ENCODE results near the gene PAWR. TPM values are rescaled to one million over a fixed set of nuclear protein-coding genes. Genes with fewer than 3 reads are reported as not detected.
"Not testable (repeated sequence)": the region's sequence is repeated elsewhere in the genome, so short reads cannot be mapped to it uniquely, and the experiment has no call there.

The PAWR gene
- total RNA-seq, 1 experiment from 2014 or later: 40.8 TPM

DNA sequence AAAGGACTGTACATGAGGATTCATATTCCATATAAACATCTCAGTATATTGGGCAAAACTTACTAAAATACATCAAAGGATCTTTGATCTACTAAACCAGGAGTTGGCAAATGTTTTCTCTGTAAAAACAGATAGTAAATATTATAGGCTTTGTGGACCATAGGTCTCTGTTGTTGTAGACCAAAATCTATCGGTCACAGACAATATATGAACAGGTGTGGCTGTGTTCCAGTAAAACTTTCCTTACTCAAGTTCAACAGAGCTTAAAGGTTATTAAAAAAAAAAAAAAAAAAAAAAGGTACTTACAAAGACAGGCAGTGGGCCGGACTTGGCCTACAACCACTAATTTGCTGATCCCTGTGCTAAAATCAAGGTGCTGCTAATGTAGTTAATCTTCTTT, 40.3 kb downstream of the PAWR start:
- no peaks in the 10 kb centered on the region; the same call in 1 of the 2 replicates for H3K36me3 ChIP-seq
- H3K27me3 ChIP-seq (replicated peaks): no peaks in the 10 kb centered on the region
- H3K27ac ChIP-seq: no peak overlapping the region
- DNase-seq (ENCODE audit: low read depth in 1 of 2, low spot score in 2 of 2): no peak
- H3K4me1 ChIP-seq (replicated peaks): no peaks in the 10 kb centered on the region
- H3K9me3 ChIP-seq (replicated peaks): no peaks in the 10 kb centered on the region
- no peak overlapping the region for H3K4me3 ChIP-seq

GRCh38 chr12:79648881-79649280, 41.9 kb downstream of the PAWR start:
- Histone ChIP-seq H3K27ac (no peak overlapping the region), H3K27me3 (replicated peaks) (no peaks in the 10 kb centered on the region), H3K4me3 (no peak overlapping the region), H3K9me3 (replicated peaks) (no peaks in the 10 kb centered on the region), H3K36me3 (no peaks in the 10 kb centered on the region; the same call in 1 of the 2 replicates), H3K4me1 (replicated peaks) (no peaks in the 10 kb centered on the region)
- no peak for DNase-seq (ENCODE audit: low read depth in 1 of 2, low spot score in 2 of 2)

- not testable (repeated sequence) for H3K27ac ChIP-seq; H3K36me3 ChIP-seq; H3K4me1 ChIP-seq (replicated peaks); H3K9me3 ChIP-seq (replicated peaks); H3K27me3 ChIP-seq (replicated peaks); H3K4me3 ChIP-seq; DNase-seq (ENCODE audit: low read depth in 1 of 2, low spot score in 2 of 2)
Observed at GRCh38 chr12:79646843-79647242, 43.9 kb downstream of the PAWR start.

DNA sequence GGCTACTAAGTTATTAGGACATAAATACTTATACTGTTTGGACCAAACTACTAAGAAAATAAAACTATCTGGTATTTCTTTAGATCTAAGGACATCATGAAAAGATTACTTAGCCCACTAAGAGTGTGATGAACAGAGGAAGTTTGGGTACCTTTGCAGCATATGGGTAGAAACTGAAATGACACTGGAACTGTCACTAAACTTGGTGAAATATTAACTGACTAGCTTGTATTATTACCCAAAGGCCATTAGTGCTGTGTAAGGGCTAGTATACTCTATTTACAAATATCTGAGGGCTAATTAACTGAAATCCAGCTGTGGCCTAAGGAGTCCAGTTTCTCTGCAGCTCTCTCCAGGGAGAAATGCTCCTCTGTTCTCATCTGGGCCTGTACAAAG, 45.5 kb downstream of the PAWR start:
- Histone ChIP-seq H3K4me3 (no peak overlapping the region), H3K9me3 (replicated peaks) (no peaks in the 10 kb centered on the region), H3K27me3 (replicated peaks) (no peaks in the 10 kb centered on the region), H3K36me3 (no peaks in the 10 kb centered on the region), H3K4me1 (replicated peaks) (no peaks in the 10 kb centered on the region), H3K27ac (no peak overlapping the region)
- DNase-seq (ENCODE audit: low read depth in 1 of 2, low spot score in 2 of 2): no peak

DNA sequence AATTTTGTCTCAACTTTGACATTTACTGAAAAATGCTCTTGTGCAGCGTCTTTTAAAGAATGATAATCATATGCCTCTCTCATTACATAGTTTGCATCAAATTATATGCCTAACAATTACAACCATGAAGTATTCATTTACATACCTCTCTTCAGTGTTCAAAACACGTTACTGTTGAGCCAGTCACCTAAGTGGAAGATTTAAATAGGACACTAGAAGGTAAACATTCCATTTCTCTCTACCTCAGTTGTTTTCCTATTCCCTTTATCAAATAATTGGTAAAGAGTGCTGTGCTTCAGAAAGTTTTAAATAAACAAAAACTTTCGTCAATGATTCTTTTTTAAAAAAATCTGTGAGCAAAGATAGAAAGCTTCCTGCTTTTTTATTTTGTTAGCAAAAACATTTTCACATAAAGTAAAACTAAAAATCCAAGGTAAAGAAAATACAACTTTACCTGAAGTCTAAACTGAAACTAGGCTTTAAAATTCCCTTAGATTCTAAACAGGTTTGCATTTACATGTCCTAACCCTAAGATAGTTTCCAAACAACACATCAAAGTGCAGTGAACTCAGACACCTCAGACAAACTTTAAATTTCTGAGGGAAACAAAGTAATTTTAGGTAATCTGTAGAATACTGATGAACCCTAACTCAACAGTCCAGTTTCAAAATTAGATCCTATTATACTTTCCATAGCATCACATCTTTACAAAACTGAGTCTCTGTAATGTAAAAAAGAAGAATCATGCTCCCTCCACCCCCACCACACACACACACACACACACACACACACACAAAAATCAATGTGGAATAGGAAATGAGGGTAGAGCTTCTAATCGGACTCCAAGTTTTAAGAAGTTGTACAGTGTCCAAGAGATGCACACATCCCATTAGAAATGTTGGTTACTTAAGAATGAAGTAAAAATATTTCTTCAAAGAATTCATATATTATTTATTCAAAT, 46.2 kb downstream of the PAWR start:
- H3K4me3 ChIP-seq: no peak overlapping the region
- no peaks in the 10 kb centered on the region for H3K36me3 ChIP-seq
- H3K4me1 ChIP-seq (replicated peaks): no peaks in the 10 kb centered on the region
- no peaks in the 10 kb centered on the region for H3K9me3 ChIP-seq (replicated peaks)
- H3K27ac ChIP-seq: no peak overlapping the region
- DNase-seq (ENCODE audit: low read depth in 1 of 2, low spot score in 2 of 2): no peak
- H3K27me3 ChIP-seq (replicated peaks): no peaks in the 10 kb centered on the region

GRCh38 chr12:79643821-79644220, 46.9 kb downstream of the PAWR start:
- DNase-seq (ENCODE audit: low read depth in 1 of 2, low spot score in 2 of 2): no peak
- Histone ChIP-seq H3K36me3 (no peaks in the 10 kb centered on the region), H3K4me1 (replicated peaks) (no peaks in the 10 kb centered on the region), H3K27ac (no peak overlapping the region), H3K4me3 (no peak overlapping the region), H3K9me3 (replicated peaks) (no peaks in the 10 kb centered on the region), H3K27me3 (replicated peaks) (no peaks in the 10 kb centered on the region)

- DNase-seq (ENCODE audit: low read depth in 1 of 2, low spot score in 2 of 2): no peak
- H3K9me3 ChIP-seq (replicated peaks): no peaks in the 10 kb centered on the region
Observed at GRCh38 chr12:79638490-79638889, 52.3 kb downstream of the PAWR start.

GRCh38 chr12:79637093-79637492, 53.7 kb downstream of the PAWR start:
- Histone ChIP-seq H3K9me3 (replicated peaks) (no peaks in the 10 kb centered on the region), H3K27ac (no peak overlapping the region), H3K36me3 (no peaks in the 10 kb centered on the region; the same call in 1 of the 2 replicates), H3K4me3 (no peak overlapping the region), H3K4me1 (replicated peaks) (no peaks in the 10 kb centered on the region; the same call in 1 of the 2 replicates), H3K27me3 (replicated peaks) (no peaks in the 10 kb centered on the region)
- no peak for DNase-seq (ENCODE audit: low read depth in 1 of 2, low spot score in 2 of 2)

More at GRCh38 chr12:79638490-79638889, 52.3 kb downstream of the PAWR start:
- Histone ChIP-seq H3K4me1 (replicated peaks) (no peaks in the 10 kb centered on the region; the same call in 1 of the 2 replicates), H3K27ac (no peak overlapping the region), H3K27me3 (replicated peaks) (no peaks in the 10 kb centered on the region), H3K36me3 (no peaks in the 10 kb centered on the region), H3K4me3 (no peak overlapping the region)

DNA sequence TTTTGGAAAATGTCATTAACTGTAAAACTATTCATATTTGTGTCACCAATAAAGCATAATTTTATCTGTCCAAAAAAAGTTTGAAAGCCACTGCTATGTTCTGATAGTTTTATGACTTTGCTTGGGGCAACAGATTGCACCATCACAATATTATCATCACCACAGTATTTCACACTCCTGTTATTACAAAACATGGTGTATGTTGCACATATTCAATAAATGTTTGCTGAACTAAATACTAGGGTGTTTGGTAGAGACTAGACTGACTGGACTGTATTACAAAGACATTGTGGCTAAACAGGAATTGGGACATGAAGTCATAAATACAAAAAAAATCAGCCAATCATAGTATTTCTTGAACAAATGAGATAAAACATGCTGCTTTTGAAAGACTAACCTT, 55.1 kb downstream of the PAWR start:
- Histone ChIP-seq H3K9me3 (replicated peaks) (no peaks in the 10 kb centered on the region), H3K36me3 (no peaks in the 10 kb centered on the region; the same call in 1 of the 2 replicates), H3K4me1 (replicated peaks) (no peaks in the 10 kb centered on the region; the same call in 1 of the 2 replicates), H3K27me3 (replicated peaks) (no peaks in the 10 kb centered on the region), H3K27ac (no peak overlapping the region), H3K4me3 (no peak overlapping the region)
- DNase-seq (ENCODE audit: low read depth in 1 of 2, low spot score in 2 of 2): no peak

- Histone ChIP-seq H3K36me3 (no peaks in the 10 kb centered on the region; the same call in 1 of the 2 replicates), H3K4me1 (replicated peaks) (no peaks in the 10 kb centered on the region; the same call in 1 of the 2 replicates), H3K9me3 (replicated peaks) (no peaks in the 10 kb centered on the region), H3K27me3 (replicated peaks) (no peaks in the 10 kb centered on the region), H3K4me3 (no peak overlapping the region), H3K27ac (no peak overlapping the region)
- no peak for DNase-seq (ENCODE audit: low read depth in 1 of 2, low spot score in 2 of 2)
Observed at GRCh38 chr12:79634957-79635471, 55.8 kb downstream of the PAWR start.

DNA sequence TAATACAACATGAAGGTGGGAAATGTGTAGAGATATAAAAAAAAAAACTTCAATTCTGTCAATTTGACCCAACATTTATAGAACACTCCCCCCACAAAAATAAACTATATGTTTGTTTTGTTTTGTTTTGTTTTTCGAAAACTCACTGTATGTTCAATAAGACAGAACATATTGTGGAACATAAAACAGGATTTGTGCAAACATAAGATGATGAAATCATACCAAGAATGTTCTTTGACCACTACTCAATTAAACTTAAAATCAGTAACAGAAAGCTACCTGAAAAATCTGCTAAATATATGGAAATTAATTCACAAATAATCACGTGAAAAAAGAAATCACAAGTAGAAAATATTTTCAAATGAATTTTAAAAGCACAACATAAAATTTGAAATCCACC, 61.2 kb downstream of the PAWR start:
- Histone ChIP-seq H3K4me3 (no peak overlapping the region), H3K9me3 (replicated peaks) (no peaks in the 10 kb centered on the region), H3K4me1 (replicated peaks) (no peaks in the 10 kb centered on the region), H3K27me3 (replicated peaks) (no peaks in the 10 kb centered on the region), H3K27ac (no peak overlapping the region), H3K36me3 (no peaks in the 10 kb centered on the region; the same call in 1 of the 2 replicates)
- no peak for DNase-seq (ENCODE audit: low read depth in 1 of 2, low spot score in 2 of 2)

GRCh38 chr12:79626735-79627134, 64.0 kb downstream of the PAWR start:
- H3K4me1 ChIP-seq (replicated peaks); H3K27ac ChIP-seq; H3K27me3 ChIP-seq (replicated peaks); H3K9me3 ChIP-seq (replicated peaks); H3K4me3 ChIP-seq; DNase-seq (ENCODE audit: low read depth in 1 of 2, low spot score in 2 of 2); H3K36me3 ChIP-seq: not testable (repeated sequence)

- Histone ChIP-seq H3K4me1 (replicated peaks) (no peaks in the 10 kb centered on the region), H3K4me3 (no peak overlapping the region), H3K9me3 (replicated peaks) (no peaks in the 10 kb centered on the region), H3K36me3 (peaks cover 17% of the 10 kb centered on the region), H3K27me3 (replicated peaks) (no peaks in the 10 kb centered on the region), H3K27ac (no peak overlapping the region)
- no peak for DNase-seq (ENCODE audit: low read depth in 1 of 2, low spot score in 2 of 2)
Observed at GRCh38 chr12:79624378-79624777, 66.4 kb downstream of the PAWR start.

DNA sequence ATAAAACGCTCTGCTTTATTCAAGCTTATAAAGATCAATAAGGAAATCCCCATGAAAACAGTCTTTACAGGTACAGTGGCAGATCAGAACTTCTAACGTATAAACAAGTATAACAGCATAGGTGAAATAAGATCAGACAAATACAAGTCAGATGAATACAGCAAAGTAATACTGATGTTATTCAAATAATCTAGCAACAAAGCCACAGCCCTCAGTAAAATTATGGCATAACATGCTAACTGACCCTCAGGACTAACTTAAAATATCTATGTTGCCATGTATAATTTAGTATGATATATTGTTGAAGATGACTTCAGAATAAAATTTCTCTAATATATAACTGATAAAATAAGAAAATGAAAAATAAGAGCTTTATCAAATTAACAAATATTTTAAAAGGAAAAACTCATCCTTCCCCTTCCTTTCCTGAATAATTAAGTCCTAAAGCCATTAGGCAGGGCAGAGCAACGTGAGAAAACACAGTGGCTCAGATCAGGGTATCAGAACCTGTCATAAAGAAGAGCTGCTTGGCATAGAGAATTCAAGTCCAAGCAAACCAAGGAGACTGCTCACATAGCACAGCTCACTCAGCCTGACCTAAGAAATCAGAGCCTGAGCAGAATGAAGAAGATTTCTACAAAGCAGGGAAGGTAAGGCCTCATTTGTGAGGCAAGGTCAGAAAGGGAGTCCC, 70.7 kb downstream of the PAWR start:
- DNase-seq (ENCODE audit: low read depth in 1 of 2, low spot score in 2 of 2): no peak
- peaks cover 24% of the 10 kb centered on the region for H3K36me3 ChIP-seq
- no peaks in the 10 kb centered on the region for H3K4me1 ChIP-seq (replicated peaks)
- no peak overlapping the region for H3K27ac ChIP-seq
- H3K4me3 ChIP-seq: no peak overlapping the region
- H3K9me3 ChIP-seq (replicated peaks): no peaks in the 10 kb centered on the region
- no peaks in the 10 kb centered on the region for H3K27me3 ChIP-seq (replicated peaks)
